IPS DF 6.9 (cell line): Measurements from ENCODE around the gene EPHB1.
"Not testable (repeated sequence)": the region's sequence is repeated elsewhere in the genome, so short reads cannot be mapped to it uniquely, and the experiment has no call there.

Experiments used
- DNase-seq: peaks from one replicate; pipeline ENCODE4 v3.0.0-alpha.2; 2013; ENCODE audit warnings: low read depth, low spot score
- H3K27ac ChIP-seq: one replicate; pipeline ENCODE4 v1.5.1; 2013; ENCODE audit warnings: low read length, control low read depth
- H3K27me3 ChIP-seq: 2 replicates; pipeline ENCODE4 v1.6.1; 2013; ENCODE audit warnings: mild to moderate bottlenecking, low read length; ENCODE audit not compliant: control insufficient read depth, insufficient read depth
- H3K36me3 ChIP-seq: 2 replicates; pipeline ENCODE4 v1.6.1; 2013; ENCODE audit warnings: low read length; ENCODE audit not compliant: control insufficient read depth, insufficient read depth
- H3K4me1 ChIP-seq: 2 replicates; pipeline ENCODE4 v1.6.1; 2013; ENCODE audit warnings: low read length; ENCODE audit not compliant: control insufficient read depth, insufficient read depth
- H3K4me3 ChIP-seq: 2 replicates; pipeline ENCODE4 v1.5.1; 2013; ENCODE audit warnings: mild to moderate bottlenecking, low read length
- H3K9me3 ChIP-seq: 2 replicates; pipeline ENCODE4 v1.6.1; 2013; ENCODE audit warnings: low read length, inconsistent platforms; ENCODE audit not compliant: control insufficient read depth, insufficient read depth
- WGBS: extraction: QIAGEN DNeasy Blood & Tissue Kit; methylation state at CpG from one replicate; pipeline ENCODE4 v1.1.7; 2013; ENCODE audit warnings: mixed read lengths, missing lambda C conversion rate; ENCODE audit not compliant: insufficient read length, insufficient coverage; 5-methylcytosine and 5-hydroxymethylcytosine counted together

The EPHB1 gene

DNA sequence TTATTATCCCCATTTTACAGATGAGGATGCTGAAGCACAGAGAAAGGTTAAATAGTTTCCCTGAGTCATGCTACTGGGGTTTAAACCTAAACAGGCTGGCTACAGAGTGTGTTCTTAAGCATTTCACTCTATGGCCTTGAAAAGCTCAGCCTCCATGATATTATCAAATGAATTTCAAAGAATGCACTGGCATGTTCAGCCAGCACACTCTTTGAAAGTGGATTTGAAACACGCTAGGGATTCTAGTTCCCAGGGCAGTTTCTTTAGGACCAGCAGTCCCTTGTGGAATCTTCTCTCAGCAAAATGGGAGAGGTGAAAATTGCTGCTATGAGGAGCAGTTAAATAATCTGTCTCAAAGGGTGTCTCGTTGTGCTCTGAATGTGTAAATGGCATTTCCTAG, 213.3 kb downstream of the EPHB1 start:
- no peaks in the 10 kb centered on the region for H3K9me3 ChIP-seq
- H3K27ac ChIP-seq: no peak overlapping the region
- no peaks in the 10 kb centered on the region for H3K27me3 ChIP-seq
- H3K36me3 ChIP-seq: no peaks in the 10 kb centered on the region
- DNase-seq: no peak
- no CpG with 5 or more reads among the region's 2 CpGs for WGBS
- no peak overlapping the region for H3K4me3 ChIP-seq
- no peaks in the 10 kb centered on the region for H3K4me1 ChIP-seq

DNA sequence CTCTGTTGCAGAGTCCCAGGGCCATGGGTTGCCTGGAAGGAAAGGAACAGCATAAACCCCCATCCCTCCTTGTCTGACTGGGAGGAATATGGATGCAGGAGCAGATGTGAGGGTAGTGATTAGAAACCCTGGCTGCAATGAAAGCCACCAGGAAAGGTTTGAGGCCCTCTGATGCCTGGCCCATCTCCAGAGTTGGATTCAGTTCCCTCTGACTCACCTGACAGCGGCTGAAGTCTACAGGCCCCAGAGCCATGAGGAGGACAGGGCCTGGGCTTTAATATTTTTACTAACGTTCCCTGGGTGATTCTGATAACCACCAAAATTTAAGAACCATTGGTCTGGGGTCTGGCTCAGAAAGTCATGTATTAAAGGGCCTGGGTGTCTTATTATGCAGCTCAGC, 214.0 kb downstream of the EPHB1 start:
- H3K27me3 ChIP-seq: no peaks in the 10 kb centered on the region
- WGBS: no CpG with 5 or more reads among the region's 2 CpGs
- no peaks in the 10 kb centered on the region for H3K4me1 ChIP-seq
- H3K36me3 ChIP-seq: no peaks in the 10 kb centered on the region
- no peaks in the 10 kb centered on the region for H3K9me3 ChIP-seq
- no peak overlapping the region for H3K4me3 ChIP-seq
- DNase-seq: no peak
- H3K27ac ChIP-seq: no peak overlapping the region

DNA sequence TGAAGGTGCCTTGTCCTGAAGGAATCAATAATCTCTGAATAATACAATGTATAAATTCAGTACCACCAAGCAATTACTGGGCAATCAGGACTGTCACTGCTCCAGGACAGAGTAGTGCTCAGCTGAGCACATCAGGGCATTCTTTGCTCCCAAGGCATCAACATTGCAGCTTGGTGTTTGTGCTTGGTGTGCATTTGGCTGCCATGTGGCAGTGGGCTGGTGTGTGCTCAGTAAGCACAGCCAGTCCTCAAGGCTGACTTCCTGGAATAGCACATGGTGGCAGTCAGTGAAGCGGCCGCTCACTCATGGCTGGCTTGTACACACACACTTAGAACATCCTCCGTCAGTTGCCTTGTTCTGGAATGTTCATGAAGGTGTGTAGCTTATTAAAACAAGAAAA, 217.0 kb downstream of the EPHB1 start:
- DNase-seq: no peak
- H3K36me3 ChIP-seq: no peaks in the 10 kb centered on the region
- H3K9me3 ChIP-seq: no peaks in the 10 kb centered on the region
- no peak overlapping the region for H3K4me3 ChIP-seq
- no CpG with 5 or more reads among the region's 3 CpGs for WGBS
- no peaks in the 10 kb centered on the region for H3K4me1 ChIP-seq
- H3K27ac ChIP-seq: no peak overlapping the region
- no peaks in the 10 kb centered on the region for H3K27me3 ChIP-seq

DNA sequence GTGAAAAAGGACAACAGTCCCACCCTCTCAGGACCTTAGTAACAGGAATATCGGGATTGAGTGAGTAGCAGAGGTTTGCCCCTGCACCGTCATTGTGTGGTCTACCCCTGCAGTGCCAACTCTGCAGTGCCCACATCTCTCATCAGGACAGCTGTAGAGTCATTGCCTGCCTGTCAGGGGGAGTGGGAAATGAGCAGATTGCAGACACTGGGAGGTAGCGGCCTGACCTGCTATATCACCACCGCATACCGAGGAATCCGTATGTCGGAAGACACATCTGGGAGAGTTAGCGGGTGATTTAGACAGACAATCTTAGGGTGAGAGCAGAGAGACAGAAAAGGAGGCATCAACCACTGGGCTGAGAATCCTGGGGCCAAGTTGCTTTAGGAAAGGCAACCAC, 218.1 kb downstream of the EPHB1 start:
- Histone ChIP-seq H3K27me3 (no peaks in the 10 kb centered on the region), H3K27ac (no peak overlapping the region), H3K9me3 (no peaks in the 10 kb centered on the region), H3K36me3 (no peaks in the 10 kb centered on the region), H3K4me3 (no peak overlapping the region), H3K4me1 (no peaks in the 10 kb centered on the region)
- DNase-seq: no peak
- WGBS: no CpG with 5 or more reads among the region's 8 CpGs

DNA sequence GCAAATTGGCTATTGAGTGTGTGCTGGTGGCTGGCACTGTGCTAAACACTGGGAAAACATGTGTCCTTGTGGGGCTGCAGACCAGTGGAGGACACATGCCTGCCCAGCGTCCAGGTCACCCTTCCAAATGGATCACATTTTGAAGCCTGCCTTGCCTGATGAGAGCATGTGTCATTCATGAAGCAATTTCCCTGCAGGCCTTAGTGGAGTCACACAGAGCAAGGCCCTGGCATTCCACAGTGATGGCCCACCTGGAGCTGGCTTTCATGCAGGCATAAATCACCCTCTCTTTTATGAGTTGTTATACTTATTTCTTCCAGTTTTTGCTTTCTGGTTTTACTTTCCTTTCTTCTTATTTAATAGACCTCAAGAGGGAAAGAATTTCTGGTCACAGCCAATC, 219.5 kb downstream of the EPHB1 start:
- DNase-seq: no peak
- WGBS: no CpG with 5 or more reads among the region's 1 CpG
- no peak overlapping the region for H3K27ac ChIP-seq
- H3K4me3 ChIP-seq: no peak overlapping the region
- no peaks in the 10 kb centered on the region for H3K27me3 ChIP-seq
- H3K9me3 ChIP-seq: no peaks in the 10 kb centered on the region
- no peaks in the 10 kb centered on the region for H3K4me1 ChIP-seq
- no peaks in the 10 kb centered on the region for H3K36me3 ChIP-seq

DNA sequence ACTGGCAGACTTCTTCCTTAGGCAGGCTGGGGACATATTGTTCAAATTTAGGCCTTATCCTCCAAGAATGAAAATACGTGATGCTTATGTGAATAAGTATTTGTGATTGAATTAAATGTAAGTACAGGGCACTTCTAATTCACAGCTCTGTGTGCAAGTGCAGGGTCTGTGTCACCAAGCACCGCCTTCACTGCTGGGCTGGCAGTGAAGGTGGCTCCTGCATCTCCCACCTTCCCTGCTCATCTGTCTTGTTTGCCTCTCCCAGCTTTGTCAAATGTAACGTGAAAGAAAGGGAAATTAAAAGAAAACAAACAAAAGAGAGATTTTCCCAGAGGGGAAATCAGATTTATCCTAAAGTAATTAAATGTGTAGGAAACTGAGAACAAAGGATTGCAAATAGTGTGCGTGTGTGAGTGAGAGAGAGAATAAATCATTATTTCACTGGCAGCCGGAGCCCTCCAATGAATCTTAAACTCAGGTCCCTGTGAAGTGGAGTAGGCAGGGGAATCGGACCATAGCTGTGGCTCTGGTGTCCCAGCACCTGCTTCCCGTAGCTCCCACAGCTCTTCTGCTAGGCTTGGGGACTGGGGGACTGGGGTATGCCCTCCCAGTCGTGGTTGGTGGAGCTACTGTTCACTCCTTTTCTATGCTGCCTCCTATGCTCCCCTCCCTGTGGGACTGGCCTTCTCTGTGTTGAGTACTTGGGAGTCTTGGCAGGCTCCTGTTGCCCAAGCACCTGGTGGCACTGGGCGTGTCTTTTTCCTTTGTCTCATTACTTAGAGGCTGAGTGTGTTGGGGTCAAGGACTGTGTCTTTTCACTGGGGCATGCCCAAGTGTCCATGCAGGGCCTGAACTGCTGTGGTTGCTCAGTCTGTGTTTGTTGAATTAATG, 222.2 kb downstream of the EPHB1 start:
- H3K36me3 ChIP-seq: no peaks in the 10 kb centered on the region
- H3K9me3 ChIP-seq: no peaks in the 10 kb centered on the region
- no peaks in the 10 kb centered on the region for H3K4me1 ChIP-seq
- no peaks in the 10 kb centered on the region for H3K27me3 ChIP-seq
- no CpG with 5 or more reads among the region's 9 CpGs for WGBS
- H3K4me3 ChIP-seq: no peak overlapping the region
- no peak for DNase-seq
- no peak overlapping the region for H3K27ac ChIP-seq

DNA sequence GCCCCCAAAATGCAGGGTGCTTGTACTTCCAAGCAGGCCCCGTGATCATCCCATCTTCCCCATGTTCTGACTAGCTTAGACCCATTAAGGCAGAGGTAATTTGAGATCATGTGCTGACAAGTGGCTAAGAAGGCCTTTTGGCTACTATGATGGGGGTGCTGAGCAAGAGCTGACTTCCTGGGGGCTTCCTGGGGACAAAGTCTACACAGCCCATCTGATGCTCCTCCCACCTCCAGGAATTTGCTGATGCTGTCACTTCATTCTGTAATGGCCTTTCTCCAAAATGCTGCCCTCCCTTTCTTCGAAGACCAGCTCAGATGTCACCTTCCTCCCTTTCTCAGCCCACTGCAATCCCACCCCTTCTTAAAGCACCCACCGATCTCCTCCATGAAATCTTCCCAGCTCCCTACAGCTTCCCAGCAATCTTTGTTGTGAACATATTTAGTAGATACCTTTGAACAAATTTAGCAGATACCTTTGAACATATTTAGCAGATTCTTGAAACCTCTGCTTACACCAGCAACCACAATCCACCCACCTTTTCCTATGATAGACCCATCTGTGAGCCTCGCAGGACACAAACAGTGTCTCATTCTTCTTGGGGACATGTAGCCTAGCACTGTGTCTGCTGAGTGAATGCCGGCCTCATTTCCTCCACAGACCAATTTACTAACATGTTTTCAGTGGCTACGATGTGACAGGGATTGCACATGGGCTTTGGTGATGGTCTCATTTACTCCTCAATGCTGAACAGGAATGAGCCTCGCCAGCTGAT, 223.3 kb downstream of the EPHB1 start:
- no peaks in the 10 kb centered on the region for H3K4me1 ChIP-seq
- no peaks in the 10 kb centered on the region for H3K27me3 ChIP-seq
- H3K4me3 ChIP-seq: no peak overlapping the region
- no peaks in the 10 kb centered on the region for H3K36me3 ChIP-seq
- H3K27ac ChIP-seq: no peak overlapping the region
- DNase-seq: no peak
- no peaks in the 10 kb centered on the region for H3K9me3 ChIP-seq
- WGBS: no CpG with 5 or more reads among the region's 7 CpGs

DNA sequence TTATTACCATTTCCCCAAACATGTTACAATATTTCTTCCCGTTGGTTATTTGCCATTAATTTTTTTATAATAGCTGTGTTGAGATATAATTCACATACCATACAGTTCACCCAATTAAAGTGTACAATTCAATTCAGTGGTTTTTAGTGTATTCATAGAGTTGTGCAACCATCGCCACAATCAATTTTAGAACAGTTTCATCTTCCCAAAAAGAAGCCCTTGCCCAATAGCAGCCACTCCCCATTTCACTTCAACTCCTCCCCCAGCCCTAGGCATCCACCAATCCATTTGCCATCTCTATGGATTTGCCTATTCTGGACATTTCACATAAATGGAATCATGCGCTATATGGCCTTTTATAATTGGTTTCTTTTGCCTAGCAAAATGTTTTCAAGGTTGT, 225.1 kb downstream of the EPHB1 start:
- WGBS: no CpG with 5 or more reads among the region's 3 CpGs
- no peak overlapping the region for H3K4me3 ChIP-seq
- H3K27ac ChIP-seq: no peak overlapping the region
- no peaks in the 10 kb centered on the region for H3K9me3 ChIP-seq
- H3K36me3 ChIP-seq: no peaks in the 10 kb centered on the region
- H3K27me3 ChIP-seq: no peaks in the 10 kb centered on the region
- DNase-seq: no peak
- H3K4me1 ChIP-seq: no peaks in the 10 kb centered on the region

DNA sequence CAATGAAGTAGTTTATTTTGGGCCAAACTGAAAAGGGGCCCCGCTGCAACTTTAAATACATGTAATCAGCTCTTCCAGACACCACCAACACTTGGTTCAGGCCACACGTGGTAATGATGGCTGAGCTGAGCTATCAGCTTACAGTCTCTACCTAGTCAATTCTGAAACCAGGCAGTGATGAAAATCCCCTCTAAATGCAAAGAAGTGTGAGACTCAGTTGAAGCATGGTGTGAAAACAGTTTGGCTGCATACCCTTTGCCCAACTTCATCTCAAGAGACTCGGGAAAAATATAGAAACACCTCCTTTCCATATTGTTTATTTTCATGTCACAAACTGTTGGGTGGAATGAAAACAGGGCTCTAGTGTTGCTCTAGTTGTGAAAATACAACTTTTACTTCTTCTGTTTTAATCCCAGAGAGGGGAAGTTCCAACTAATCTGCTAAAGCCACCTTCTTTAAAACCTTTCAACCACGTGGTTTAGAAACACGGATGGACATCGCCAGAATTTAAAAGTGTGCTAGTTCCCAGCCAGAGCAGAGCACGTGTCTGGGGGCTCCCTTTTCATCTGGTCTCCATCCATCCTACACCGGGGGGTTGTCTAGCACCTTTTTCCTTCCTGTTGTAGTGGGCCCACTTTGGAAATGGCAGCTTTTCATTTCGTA, 229.1 kb downstream of the EPHB1 start:
- Histone ChIP-seq H3K27ac (no peak overlapping the region), H3K9me3 (no peaks in the 10 kb centered on the region), H3K36me3 (no peaks in the 10 kb centered on the region), H3K4me3 (no peak overlapping the region), H3K27me3 (no peaks in the 10 kb centered on the region), H3K4me1 (no peaks in the 10 kb centered on the region)
- WGBS: no CpG with 5 or more reads among the region's 9 CpGs
- DNase-seq: no peak

DNA sequence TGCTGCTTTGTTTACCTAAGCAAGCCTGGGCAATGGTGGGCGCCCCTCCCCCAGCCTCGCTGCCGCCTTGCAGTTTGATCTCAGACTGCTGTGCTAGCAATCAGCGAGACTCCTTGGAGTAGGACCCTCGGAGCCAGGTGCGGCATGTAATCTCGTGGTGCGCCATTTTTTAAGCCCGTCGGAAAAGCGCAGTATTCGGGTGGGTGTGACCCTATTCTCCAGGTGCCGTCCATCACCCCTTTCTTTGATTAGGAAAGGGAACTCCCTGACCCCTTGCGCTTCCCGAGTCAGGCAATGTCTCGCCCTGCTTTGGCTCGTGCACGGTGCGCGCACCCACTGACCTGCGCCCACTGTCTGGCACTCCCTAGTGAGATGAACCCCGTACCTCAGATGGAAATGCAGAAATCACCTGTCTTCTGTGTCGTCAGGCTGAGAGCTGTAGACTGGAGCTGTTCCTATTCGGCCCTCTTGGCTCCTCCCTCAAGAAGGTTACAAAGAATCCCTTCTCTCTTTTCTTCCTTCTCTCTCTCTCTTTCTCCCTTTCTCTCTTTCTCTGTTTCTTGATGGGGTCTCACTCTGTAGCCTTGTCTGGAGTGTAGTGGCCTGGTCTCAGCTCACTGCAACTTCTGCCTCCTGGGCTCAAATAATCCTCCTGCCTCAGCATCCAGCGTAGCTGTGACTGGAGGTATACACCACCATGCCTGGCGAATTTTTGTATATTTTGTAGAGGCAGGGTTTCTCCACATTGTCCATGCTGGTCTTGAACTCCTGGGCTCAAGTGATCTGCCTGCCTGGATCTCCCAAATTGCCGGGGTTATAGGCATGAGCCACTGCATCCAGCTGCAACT, 235.9 kb downstream of the EPHB1 start:
- not testable (repeated sequence) for H3K27me3 ChIP-seq, H3K4me1 ChIP-seq, DNase-seq, H3K9me3 ChIP-seq, H3K27ac ChIP-seq, H3K36me3 ChIP-seq
- H3K4me3 ChIP-seq: peak overlapping the region; percentile 40; the same call in 1 of the 2 replicates
- WGBS: no CpG with 5 or more reads among the region's 27 CpGs
